Muscle layer of duodenum (tissue), 2 donors: ENCODE data around the gene SLC5A5.
"Not testable (repeated sequence)": the region's sequence is repeated elsewhere in the genome, so short reads cannot be mapped to it uniquely, and the experiment has no call there.

Experiments used
- H3K27ac ChIP-seq: one replicate; pipeline ENCODE4 v1.7.0; 2013; ENCODE audit warnings: mild to moderate bottlenecking, low read length
- H3K27me3 ChIP-seq: one replicate; pipeline ENCODE4 v1.7.0; 2013; ENCODE audit warnings: low read depth, mild to moderate bottlenecking, control low read depth, low read length
- H3K36me3 ChIP-seq, 2 donors: one replicate each; pipeline ENCODE4 v1.7.0; 2013; ENCODE audit warnings: low read length in 2 of 2, control low read depth in 1 of 2, mild to moderate bottlenecking in 1 of 2; ENCODE audit not compliant: insufficient read depth in 2 of 2, control insufficient read depth in 1 of 2
- H3K4me1 ChIP-seq, 2 donors: one replicate each; pipeline ENCODE4 v1.7.0; 2013; ENCODE audit warnings: low read length in 2 of 2, mild to moderate bottlenecking in 2 of 2, control low read depth in 1 of 2, moderate library complexity in 1 of 2; ENCODE audit not compliant: insufficient read depth in 2 of 2, control insufficient read depth in 1 of 2
- H3K4me3 ChIP-seq, 2 donors: one replicate each; pipeline ENCODE4 v1.7.0; 2013; ENCODE audit warnings: low read length in 2 of 2, low read depth in 1 of 2, mild to moderate bottlenecking in 1 of 2
- H3K9me3 ChIP-seq, 2 donors: one replicate each; pipeline ENCODE4 v1.7.0; 2013; ENCODE audit warnings: low read length in 2 of 2, control low read depth in 1 of 2, mild to moderate bottlenecking in 1 of 2; ENCODE audit not compliant: control insufficient read depth in 1 of 2
- donor health status: healthy.

SLC5A5 gene

DNA sequence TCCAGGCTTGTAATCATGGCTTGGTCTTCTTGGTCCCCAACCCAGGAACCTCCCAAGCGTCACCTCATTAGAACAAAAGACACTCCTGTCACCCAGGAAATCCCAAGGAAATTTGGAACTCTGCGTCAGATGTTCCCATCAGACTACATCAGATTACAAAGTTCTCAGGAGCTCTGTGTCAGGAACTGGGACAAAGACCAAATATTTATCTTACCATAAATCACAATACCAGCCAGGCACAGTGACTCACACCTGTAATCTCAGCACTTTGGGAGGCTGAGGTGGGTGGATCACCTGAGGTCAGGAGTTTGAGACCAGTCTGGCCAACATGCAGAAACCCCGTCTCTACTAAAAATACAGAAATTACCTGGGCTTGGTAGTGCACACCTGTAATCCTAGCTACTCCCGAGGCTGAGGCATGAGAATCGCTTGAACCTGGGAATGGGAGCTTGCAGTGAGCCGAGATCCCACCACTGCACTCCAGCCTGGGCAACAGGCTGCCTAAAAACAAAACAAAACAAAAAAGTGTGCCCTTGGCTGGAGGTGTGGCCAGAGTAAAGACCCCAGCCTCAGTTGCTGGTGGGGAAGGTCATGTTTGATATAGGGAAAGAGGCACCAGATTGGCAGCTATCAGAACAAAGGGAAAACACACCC, 44.3 kb downstream of the SLC5A5 start:
- no peak overlapping the region for H3K27ac ChIP-seq
- H3K27me3 ChIP-seq: no peaks in the 10 kb centered on the region
- H3K9me3 ChIP-seq: peaks cover 4 to 5% of the 10 kb centered on the region in 2 donors
- no peaks in the 10 kb centered on the region for H3K4me1 ChIP-seq
- no peaks in the 10 kb centered on the region for H3K36me3 ChIP-seq
- H3K4me3 ChIP-seq: no peak overlapping the region

DNA sequence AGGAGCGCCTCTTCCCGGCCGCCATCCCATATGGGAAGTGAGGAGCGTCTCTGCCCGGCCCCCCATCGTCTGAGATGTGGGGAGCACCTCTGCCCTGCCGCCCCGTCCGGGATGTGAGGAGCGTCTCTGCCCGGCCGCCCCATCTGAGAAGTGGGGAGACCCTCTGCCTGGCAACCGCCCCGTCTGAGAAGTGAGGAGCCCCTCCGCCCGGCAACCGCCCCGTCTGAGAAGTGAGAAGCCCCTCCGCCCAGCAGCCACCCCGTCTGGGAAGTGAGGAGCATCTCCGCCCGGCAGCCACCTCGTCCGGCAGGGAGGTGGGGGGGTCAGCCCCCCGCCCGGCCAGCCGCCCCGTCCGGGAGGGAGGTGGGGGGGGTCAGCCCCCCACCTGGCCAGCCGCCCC, 46.4 kb downstream of the SLC5A5 start:
- not testable (repeated sequence) for H3K27me3 ChIP-seq, H3K4me1 ChIP-seq, H3K36me3 ChIP-seq, H3K27ac ChIP-seq, H3K4me3 ChIP-seq, H3K9me3 ChIP-seq

DNA sequence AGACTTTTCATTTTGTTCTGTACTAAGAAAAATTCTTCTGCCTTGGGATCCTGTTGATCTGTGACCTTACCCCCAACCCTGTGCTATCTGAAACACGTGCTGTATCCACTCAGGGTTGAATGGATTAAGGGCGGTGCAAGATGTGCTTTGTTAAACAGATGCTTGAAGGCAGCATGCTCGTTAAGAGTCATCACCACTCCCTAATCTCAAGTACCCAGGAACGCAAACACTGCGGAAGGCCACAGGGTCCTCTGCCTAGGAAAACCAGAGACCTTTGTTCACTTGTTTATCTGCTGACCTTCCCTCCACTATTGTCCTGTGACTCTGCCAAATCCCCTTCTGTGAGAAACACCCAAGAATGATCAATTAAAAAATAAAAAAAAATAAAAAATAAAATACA, 47.4 kb downstream of the SLC5A5 start:
- not testable (repeated sequence) for H3K27ac ChIP-seq, H3K36me3 ChIP-seq

GRCh38 chr19:17920527-17920926, 48.8 kb downstream of the SLC5A5 start:
- H3K27me3 ChIP-seq: no peaks in the 10 kb centered on the region
- H3K4me3 ChIP-seq: no peak overlapping the region
- H3K36me3 ChIP-seq: no peaks in the 10 kb centered on the region
- no peaks in the 10 kb centered on the region for H3K4me1 ChIP-seq
- no peak overlapping the region for H3K27ac ChIP-seq
- H3K9me3 ChIP-seq: no peaks in the 10 kb centered on the region

More for the DNA sequence above, 47.4 kb downstream of the SLC5A5 start:
- not testable (repeated sequence) for H3K27me3 ChIP-seq, H3K4me1 ChIP-seq, H3K4me3 ChIP-seq, H3K9me3 ChIP-seq

GRCh38 chr19:17922138-17922537, 50.4 kb downstream of the SLC5A5 start:
- no peaks in the 10 kb centered on the region for H3K36me3 ChIP-seq
- no peaks in the 10 kb centered on the region for H3K4me1 ChIP-seq
- no peaks in the 10 kb centered on the region for H3K27me3 ChIP-seq
- no peak overlapping the region for H3K4me3 ChIP-seq
- no peak overlapping the region for H3K27ac ChIP-seq
- H3K9me3 ChIP-seq: no peaks in the 10 kb centered on the region

- no peak overlapping the region for H3K4me3 ChIP-seq
- no peak overlapping the region for H3K27ac ChIP-seq
- H3K9me3 ChIP-seq: no peaks in the 10 kb centered on the region
- H3K4me1 ChIP-seq: no peaks in the 10 kb centered on the region
- no peaks in the 10 kb centered on the region for H3K27me3 ChIP-seq
- no peaks in the 10 kb centered on the region for H3K36me3 ChIP-seq
Observed at GRCh38 chr19:17926044-17926443, 54.3 kb downstream of the SLC5A5 start.

DNA sequence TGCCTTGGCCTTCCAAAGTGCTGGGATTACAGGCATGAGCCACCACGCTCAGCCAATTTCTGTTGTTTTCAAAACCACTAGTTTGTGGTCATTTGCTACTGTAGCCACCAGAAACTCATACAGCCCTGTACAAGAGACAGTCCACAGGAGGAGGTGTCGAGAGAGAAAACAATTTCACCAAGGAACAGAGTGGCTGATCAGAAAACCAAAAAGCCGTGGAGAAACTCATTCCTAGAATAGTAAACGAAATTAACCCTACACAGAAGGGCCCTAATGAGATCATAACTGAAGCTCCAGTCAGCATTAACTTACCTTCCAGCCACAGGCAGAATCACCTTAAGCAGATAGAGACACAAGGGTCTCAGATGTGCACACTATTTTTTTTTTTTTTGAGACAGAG, 57.3 kb downstream of the SLC5A5 start:
- H3K36me3 ChIP-seq: no peaks in the 10 kb centered on the region
- no peaks in the 10 kb centered on the region for H3K9me3 ChIP-seq
- H3K27ac ChIP-seq: no peak overlapping the region
- no peak overlapping the region for H3K4me3 ChIP-seq
- no peaks in the 10 kb centered on the region for H3K27me3 ChIP-seq
- H3K4me1 ChIP-seq: peaks cover 0 to 13% of the 10 kb centered on the region in 2 donors

DNA sequence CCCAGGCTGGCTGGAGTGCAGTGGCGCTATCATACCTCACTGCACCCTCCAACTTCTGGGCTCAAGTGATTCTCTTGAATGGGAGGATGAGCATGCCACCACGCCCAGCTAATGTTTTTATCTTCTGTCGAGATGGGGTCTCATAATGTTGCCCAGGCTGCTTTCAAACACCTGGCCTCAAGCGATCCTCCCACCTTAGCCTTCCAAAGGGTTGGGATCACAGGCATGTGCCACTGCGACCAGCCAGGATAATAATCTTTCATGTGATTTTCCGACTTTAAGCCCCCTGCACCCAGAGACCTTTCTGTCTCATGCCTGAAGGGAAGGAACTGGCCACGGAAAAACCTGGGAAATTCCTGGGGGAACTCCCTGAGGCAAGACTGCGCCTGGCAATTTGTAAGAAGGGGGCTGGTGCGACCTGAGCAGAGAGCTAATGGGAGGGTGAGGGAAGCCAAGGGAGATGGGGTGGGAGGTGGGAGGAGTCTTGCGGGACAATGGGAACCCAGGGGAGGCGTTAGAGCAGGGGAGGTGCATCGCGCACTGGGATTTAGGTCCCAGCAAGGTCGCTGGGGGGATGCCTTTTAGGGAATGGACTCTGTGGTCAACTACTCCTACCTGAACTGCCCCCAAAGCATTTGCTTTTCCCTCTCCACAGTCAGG, 59.9 kb downstream of the SLC5A5 start:
- Histone ChIP-seq H3K36me3 (no peaks in the 10 kb centered on the region), H3K4me1 (peaks cover 0 to 16% of the 10 kb centered on the region in 2 donors), H3K4me3 (peak overlapping the region; percentile 91 to 94), H3K9me3 (no peaks in the 10 kb centered on the region), H3K27ac (no peak overlapping the region), H3K27me3 (no peaks in the 10 kb centered on the region)

GRCh38 chr19:17932485-17933338, 61.0 kb downstream of the SLC5A5 start, which contains the start of gene CCDC124:
CCDC124 (plus strand) TSS chr19:17933015; CDS start chr19:17936421, 3,406 bp downstream.
- H3K36me3 ChIP-seq: no peaks in the 10 kb centered on the region
- H3K4me1 ChIP-seq: peaks cover 0 to 16% of the 10 kb centered on the region in 2 donors
- no peaks in the 10 kb centered on the region for H3K27me3 ChIP-seq
- H3K27ac ChIP-seq: peak within 1 kb of the TSS; percentile 89
- no peaks in the 10 kb centered on the region for H3K9me3 ChIP-seq
- peak within 1 kb of the TSS; percentile 91 to 94 for H3K4me3 ChIP-seq

DNA sequence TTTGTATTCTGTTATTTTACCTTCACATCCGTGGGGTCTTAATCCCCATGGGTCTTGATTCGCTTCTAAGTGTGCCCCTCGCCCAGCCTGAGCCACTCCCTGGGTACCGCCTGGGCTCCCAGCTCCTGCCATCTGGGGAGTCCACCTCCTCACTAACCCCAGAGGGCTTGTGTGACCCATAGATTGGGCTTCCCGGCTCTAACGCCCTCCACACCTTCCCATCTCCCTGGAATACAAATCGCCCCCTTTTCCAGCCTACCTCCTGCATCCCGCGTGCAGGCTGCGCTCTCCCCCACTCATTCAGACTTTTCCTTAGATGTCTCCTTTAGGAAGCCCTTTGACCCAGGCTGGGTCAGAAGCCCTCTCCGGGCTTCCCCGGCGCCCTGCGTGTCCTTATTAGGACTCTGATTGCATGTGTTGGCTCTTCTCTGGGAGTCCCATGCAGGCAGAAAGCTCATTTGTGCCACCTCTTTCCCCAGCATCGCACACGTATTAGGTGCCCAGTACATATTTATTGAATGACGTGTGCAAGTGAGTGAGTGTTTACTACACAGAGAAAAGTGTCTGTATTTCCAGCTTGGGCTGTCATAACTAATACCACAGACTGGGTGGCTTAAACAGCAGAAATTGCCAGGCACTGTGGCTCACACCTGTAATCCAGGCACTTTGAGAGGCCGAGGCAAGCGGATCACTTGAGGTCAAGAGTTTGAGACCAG, 61.8 kb downstream of the SLC5A5 start:
- H3K4me1 ChIP-seq: peaks cover 0 to 16% of the 10 kb centered on the region in 2 donors
- H3K4me3 ChIP-seq: peak overlapping the region; percentile 91 to 94
- H3K9me3 ChIP-seq: no peaks in the 10 kb centered on the region
- H3K27me3 ChIP-seq: no peaks in the 10 kb centered on the region
- H3K27ac ChIP-seq: peak overlapping the region; percentile 89
- H3K36me3 ChIP-seq: no peaks in the 10 kb centered on the region

DNA sequence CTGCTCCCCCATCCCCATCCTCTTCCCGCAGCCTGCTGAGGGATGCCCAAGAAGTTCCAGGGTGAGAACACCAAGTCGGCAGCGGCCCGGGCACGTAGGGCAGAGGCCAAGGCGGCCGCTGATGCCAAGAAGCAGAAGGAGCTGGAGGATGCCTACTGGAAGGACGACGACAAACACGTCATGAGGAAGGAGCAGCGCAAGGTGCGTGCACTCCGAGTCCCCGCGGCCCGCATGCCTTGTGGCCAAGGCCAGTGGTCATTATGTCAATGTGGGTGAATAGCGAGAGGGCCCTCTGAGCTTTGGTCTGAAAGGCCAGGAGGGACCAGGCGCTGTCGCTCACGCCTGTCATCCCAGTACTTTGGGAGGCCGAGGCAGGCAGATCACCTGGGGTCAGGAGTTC, 64.6 kb downstream of the SLC5A5 start:
- Histone ChIP-seq H3K27ac (no peak overlapping the region), H3K27me3 (no peaks in the 10 kb centered on the region), H3K4me1 (peaks cover 0 to 16% of the 10 kb centered on the region in 2 donors), H3K4me3 (no peak overlapping the region), H3K36me3 (peaks cover 3 to 7% of the 10 kb centered on the region in 2 donors), H3K9me3 (no peaks in the 10 kb centered on the region)
